HG03045 (cell line): ENCODE results near the gene TTC4.

Experiments
- ATAC-seq: cut with Tn5 transposase; IDR thresholded peaks from one replicate; pipeline ENCODE4 v1.9.1; 2021; ENCODE audit warnings: mild to moderate bottlenecking, moderate library complexity; ENCODE audit not compliant: unreplicated experiment

TTC4 gene, protein sequence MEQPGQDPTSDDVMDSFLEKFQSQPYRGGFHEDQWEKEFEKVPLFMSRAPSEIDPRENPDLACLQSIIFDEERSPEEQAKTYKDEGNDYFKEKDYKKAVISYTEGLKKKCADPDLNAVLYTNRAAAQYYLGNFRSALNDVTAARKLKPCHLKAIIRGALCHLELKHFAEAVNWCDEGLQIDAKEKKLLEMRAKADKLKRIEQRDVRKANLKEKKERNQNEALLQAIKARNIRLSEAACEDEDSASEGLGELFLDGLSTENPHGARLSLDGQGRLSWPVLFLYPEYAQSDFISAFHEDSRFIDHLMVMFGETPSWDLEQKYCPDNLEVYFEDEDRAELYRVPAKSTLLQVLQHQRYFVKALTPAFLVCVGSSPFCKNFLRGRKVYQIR

DNA sequence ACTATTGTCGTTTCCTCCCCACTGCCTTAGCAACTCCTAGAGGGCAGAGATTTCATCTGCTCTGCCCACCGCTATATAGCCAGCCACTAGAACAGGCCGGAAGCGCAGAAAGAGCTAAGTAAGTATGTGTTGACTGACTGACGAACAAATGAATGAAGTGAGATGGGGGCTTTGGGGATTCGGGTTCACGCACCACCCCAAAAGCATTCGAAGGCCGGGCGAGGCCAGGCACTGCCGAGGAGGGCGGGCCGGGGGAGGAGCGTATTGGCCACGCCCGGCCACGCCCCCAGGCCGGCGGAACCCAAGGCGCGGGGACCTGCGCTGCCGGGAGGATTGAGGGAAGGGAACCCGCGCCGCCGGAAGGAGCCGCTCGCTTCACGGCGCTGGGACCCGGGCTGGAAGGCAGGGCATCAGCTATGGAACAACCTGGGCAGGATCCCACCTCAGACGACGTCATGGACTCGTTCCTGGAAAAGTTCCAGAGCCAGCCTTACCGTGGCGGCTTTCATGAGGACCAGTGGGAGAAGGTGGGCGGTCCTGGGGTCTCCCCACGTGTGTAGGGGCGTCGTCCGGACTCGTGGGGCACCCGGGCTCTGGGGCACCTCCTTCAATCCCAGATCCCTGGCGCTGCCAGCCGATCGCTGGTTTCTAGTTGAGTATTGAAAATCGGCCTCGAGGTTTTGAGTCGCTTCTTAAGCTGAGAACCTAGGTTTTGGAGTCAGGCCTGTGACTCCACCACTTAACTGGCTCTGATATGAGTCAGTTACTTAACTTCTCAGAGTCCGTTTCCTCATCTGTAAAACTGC lies at the start of gene TTC4:
Gene TTC4, plus strand, starts transcription at position 369 of the 806 bp plus-strand sequence. Its CDS starts 48 bp downstream, at position 417.
- peak; percentile 95 for ATAC-seq

DNA sequence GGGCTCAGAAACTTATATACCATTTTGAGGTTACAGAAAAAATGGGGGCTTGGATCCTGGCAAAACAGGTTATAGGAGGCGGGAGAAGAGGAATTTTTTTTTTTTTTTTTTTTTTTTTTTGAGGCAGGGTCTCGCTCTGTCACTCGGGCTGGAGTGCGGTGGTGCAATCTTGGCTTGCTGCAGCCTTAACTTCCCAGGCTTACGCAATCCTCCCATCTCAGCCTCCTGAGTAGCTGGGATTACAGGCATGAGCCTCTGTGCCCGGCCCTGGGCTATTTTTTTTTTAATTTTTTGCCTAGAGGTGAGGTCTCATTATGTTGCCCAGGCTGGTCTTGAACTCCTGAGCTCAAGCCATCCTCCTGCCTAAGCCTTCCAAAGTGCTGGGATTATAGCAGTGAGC lies 49.3 kb upstream of the TTC4 start:
- no peak for ATAC-seq

DNA sequence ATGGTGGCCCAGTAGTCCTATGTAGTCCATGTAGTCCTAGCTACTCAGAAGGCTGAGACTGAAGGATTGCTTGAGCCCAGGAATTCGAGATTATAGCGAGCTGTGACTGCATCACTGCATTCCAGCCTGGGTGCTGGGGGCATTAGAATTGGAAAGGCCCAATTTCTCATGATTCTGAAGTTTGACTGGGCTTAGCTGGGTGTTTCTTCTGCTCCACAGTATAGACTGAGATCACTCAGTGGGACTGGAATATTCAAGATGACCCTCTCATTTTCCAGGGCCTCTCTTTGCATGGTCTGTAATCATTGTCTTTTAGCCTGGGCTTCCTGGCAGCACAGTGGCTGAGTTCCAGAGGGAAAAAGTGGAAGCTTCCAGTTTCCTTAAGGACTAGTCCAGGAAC lies 47.9 kb upstream of the TTC4 start:
- no peak for ATAC-seq

DNA sequence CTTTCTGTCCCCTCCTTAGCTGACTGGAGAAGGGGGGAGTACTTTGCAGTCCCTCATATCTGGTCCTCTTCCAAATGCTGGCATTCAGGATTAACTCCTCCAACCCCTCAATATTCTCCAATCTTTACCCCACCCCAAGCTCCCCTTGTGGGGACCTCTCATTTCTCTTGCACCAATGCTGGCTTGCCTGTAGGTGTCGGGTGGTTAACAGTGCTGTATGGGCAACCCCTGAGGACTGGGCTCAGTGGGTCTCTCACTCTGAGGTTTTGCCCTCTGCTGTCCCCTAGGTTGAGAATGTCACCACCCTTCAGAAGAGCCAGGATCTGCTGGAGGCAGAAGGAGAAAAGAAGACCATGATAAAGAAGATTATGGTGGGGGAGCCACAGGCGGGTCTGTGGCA lies 47.1 kb upstream of the TTC4 start:
- no peak for ATAC-seq

DNA sequence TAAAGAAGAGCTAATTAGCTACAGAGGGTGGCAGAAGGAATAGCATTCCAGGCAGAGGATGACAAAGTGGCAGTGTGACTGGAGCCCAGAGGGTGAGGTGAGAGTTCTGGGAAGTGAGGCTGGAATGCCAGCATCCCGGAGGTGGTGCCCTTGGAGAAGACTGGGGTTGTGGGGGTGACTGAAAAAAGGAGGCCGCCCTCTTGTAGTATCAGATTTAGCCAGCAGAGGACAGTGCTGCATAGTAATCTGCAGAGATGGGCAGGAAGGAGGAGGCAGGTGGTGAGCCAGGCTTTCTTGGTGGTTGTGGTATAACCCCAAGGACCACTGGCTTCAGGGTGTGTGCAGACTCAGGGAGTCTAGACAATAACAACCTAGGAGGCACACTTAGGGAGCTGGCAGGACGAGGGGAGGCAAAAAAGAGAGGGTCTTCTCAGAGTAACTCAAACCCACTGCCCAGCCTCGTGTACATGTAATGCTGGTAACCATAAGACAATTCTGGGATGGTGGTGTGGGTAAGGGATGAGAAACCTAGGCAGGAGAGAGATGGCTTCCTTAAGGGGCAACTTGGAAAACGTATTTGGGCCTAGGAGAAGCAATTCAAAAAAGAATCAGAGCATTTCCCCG lies 43.6 kb upstream of the TTC4 start:
- peak; percentile 50 for ATAC-seq

DNA sequence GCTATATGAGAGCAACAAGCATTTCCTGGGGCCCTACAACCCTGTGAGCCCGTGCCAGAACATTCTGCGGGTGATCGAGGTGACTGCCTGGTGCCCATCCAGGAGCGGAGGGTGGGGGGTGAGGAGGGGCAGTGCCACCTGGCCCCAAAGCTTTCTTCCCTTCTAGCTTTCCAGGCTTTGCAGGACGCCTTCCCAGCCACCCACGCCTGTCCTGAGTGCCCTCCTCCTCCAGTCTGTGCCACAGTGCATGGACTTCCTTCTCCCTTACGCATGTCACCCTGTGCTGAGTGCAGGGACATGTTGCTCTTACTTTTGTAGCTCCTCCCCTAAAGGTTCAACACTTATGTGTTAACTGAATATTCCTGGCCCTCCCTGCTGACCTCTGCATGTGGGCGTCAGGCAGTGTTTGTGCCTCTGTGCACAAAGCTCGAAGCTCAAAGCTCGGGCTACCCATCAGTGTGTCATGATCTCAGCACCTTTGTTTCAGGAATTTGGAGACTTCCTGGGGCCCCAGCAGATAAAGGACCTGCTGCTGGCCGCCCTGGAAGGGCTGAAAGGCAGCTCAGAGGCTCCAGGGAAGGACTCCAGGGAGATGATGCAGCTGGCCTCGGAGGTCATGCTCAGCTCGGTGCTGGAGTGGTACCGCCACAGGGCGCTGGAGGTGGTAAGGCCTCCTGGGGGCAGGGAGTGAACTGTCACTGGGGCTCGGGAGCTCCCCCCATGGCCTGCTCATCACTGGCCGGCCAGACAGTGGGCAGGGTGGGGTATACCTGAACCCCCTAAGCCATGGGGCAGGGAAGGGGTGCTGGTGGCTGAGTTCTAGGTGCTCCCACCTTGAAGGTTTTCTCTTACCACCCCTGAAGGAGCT lies 36.7 kb upstream of the TTC4 start:
- ATAC-seq: no peak

DNA sequence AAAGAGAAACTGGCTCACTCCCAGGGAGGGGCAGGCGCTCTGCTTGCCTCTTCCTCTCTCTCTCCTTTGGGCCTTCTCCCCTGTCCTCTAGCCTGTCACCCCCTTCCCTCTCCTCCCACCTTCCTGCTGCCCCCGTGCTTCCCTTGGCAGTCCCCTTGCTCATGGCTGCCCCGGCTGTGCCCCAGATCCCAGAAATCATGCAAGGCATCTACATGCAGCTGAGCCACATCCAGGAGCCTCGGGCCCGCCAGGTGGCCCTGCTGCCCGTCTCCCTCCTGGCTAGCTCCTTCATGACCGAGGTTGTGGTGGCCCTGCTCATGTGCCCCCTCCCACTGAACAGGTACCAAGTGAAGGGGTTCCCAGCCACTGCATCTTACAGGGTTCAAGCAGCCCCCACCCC lies 36.0 kb upstream of the TTC4 start:
- ATAC-seq: no peak

DNA sequence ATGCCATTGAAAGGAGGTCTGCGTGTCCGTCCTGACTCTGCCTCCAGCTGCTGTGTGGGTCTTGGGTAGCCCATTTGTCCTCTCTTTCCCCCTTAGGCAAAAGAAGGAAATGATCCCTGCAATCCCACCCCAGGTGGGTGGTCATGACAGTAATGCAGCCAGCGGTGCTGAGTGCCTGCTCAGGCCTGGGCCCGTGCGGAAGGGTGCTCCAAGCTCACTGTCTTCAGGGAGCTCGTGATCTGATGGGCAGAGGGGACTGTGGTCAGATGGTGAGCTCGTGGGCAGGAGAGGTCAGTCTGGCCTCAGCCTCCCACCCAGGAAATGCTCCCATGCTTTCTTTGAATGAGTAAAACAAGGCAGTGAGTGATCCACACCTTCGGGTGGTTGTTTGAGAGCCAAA lies 35.3 kb upstream of the TTC4 start:
- ATAC-seq: no peak

DNA sequence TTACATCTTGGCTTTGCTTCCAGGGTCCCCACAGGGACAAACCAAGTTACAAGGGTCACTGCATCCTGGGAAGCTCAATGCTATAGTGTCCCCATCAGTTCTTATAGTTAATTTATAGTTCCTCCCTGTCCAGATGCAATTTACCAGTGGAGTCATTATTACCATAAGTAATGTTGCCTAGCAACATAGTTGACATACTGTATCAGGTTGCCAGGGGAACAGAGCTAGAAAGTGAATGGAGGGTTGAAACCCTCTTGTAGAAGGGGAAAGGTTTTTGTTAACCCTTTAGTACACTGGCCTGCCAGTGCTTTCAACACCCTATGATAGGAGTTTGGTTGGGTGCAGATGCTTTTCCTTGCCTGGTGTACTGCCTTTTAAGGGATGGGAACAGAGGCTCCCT lies 34.3 kb upstream of the TTC4 start:
- no peak for ATAC-seq

DNA sequence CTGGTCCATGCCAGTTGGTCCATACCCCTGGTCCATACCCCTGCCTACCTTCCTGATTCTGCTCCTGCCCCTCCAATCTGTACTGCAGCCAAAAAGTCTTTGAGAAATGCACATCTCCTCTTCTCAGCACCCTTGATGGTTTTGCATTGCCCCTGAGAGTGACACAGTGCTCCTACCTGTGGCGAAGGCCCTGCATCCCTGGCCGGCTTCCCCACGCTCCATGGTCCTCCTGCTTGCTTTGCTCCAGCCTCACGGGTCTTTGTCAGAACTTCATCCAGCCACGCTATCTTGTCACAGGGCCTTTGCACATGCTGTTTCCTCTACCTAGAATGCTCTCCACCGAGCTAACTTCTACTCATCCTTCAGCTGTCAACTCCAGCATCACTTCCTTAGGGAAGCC lies 32.2 kb upstream of the TTC4 start:
- no peak for ATAC-seq

DNA sequence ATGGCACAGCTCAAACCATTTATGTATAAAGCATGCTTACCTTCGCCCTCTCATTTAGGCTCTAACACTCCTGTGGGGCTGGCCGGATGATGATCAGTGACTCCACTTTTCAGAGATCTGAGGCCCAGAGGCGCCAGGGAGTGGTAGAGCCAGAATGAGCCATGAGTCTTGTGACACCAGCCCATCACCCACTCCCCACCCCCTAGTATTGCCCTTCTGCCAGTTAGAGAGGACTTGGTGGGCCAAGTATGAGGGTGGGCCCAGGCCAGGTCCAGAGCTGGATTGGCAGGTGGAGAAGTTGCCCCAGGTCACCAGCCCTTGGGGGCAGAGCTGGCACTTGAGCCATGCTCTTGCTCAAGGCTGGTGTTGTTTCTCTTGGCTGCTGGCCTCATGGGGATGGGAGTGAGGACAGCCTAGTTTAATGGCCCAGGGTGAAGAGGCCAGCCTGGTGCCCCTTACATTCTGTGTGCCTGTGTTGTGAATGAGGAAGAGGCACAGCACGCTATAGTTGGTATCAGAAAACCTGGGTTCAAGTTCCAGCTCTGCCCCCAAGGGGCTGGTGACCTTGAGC lies 30.2 kb upstream of the TTC4 start:
- ATAC-seq: no peak

DNA sequence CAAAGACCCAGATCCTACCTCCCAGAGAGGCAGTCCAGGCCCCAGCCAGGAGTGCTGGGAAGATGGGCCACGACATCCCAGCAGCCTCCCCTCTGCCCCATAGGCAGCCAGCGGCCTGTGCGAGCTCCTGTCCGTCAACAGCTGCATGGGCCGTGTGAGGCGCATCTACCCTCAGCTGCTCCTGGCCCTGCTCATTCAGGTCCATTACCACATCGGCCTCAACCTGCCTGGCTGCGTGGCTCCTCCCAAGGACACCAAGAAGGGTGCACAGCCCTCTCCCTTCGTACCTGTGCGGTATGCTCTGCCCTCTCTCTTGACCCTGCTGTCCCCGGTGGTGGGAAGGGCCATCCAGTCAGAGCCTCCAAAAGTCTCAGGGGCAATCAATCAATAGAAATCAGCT lies 29.5 kb upstream of the TTC4 start:
- no peak for ATAC-seq

DNA sequence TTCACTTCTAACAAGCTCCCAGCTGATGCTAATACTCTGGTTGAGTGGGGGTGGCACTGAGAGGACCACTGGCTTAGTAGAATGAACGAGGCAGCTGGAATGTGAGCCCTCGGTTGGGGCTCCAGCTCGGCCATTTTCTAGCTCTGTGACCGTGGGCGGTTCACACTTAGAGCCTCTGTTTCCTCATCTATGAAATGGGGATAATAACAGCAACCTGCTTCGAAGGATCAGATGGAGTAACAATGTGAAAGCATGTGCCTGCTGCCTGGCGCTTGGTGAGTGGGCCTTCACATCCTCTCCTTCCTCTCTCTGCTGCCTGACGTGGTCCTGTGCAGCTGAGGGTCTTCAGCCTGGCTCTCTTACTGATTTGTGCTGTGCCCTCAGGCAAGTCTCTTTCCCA lies 20.9 kb upstream of the TTC4 start:
- ATAC-seq: no peak

DNA sequence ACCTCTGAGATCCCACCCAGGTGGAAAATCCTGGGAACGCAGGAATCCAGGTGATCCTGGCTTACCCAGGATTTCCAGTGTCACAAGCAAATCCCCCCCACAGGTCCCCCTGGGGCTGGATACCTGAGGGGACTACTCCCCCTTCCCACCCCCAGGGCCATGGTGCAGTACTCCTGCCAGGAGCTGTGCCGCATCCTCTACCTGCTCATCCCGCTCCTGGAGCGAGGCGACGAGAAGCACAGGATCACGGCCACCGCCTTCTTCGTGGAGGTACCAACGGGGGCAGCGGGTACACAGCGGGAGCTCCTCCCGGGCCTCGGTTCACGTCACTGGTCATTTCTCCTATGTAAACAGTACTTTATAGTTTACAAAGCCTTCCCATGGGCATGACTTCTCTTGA lies 20.4 kb upstream of the TTC4 start:
- ATAC-seq: no peak

DNA sequence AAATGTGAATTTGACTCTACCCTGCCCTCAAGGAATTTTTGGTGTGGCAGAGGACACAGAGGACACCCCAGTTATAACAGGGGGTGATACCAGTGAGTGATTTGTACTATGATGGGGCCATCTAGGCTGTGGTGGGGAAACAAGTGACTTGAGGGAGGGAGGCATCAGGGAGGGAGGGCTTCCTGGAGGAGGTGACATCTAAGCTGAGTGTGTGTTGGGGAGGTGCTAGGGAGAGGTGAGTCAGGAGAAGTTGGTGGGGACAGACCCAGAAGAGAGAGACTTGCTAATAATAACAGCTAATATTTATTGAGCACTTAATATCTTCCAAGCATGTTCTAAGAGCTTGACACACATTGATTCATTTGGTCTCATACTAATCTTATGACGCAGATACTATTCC lies 19.9 kb upstream of the TTC4 start:
- ATAC-seq: no peak

DNA sequence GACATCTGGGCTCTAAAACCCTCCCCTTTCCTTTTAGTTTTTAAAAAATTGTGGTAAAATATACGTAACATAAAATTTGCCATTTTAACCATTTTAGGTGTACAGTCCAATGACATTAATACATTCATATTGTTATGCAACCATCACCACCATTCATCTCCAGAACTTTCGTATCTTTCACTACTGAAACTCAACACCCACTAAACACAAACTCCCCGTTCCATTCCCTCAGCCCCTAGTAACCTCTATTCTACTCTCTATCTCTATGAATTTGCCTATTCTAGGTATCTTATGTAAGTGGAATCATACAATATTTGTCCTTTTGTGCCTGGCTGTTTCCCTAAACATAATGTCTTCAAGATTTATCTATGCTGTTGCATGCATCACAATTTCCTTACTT lies 19.4 kb upstream of the TTC4 start:
- ATAC-seq: no peak

DNA sequence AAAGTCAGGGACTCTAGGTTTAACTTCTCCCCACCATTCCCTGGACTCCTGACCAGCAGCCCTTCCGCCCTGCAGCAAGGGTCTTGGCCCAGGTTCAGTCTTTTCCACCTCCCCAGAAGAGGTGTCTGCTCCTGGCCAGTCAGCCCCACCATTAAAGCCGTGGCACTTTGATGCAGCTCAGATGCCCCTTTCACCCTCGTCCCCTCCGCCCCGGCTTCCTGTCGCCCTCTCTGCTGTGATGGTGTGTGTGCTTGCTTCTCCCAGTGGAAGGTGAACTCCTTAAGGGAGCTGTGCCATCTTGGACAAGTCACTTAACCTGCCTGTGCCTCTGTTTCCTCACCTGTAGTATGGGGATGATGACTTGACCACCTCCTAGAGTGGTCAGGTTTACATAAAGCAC lies 17.8 kb upstream of the TTC4 start:
- no peak for ATAC-seq

DNA sequence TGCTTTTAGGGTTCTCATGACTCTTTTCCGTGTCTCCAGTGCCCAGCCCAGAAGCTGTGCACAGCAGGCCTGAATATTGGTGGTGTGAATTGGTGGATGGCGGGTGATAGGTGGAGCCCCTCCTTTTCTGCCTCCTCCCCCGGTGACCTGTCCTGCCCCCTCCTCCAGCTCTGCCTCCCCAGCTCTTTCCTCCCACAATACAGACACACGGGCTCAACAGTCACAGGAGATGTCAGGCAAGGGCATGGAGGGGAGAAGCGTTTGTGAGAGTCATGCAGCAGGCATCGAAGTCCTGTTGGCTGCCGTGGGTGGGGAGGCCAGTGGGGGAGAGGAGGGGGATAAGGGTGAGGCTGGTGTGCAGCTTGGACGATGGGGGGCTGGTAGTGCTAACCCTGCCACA lies 17.3 kb upstream of the TTC4 start:
- ATAC-seq: no peak

DNA sequence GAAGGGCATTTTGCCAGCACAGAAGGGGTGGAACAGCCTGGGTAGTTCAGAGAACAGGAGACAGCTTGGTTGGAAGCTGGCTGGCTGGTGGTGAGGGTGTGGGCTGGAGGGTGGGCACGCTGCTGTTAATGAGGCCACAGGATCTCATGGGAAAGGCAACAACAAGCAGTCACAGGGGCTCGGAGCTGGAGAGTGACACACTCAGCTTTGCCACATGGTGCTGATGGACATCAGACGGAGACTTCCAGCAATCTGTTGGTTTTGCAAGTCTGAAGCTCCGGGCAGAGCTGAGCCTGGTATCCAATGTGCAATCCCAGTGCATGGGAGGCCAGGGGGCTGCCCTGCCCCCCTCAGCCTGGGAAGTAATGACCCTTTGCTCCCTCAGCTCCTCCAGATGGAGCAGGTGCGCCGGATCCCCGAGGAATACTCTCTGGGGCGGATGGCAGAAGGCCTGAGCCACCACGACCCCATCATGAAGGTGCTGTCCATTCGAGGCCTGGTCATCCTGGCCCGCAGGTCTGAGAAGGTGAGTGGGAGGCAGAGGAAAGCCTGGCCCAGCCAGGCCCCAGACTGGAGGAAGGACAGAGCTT lies 15.6 kb upstream of the TTC4 start:
- no peak for ATAC-seq

DNA sequence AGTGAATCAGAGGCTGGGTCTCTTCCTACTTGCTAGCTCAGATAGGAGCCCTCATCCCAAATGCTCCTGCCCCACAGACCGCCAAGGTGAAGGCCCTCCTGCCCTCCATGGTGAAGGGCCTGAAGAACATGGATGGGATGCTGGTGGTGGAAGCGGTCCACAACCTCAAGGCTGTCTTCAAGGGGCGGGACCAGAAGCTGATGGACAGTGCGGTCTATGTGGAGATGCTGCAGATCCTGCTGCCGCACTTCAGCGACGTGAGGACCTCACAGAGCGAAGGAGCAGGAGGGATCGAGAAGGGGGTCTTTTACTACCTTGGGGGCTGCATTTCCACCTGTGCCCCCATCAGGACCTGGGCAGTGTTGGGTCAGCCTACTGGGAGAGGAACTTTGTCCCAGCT lies 14.6 kb upstream of the TTC4 start:
- no peak for ATAC-seq
